Body of pancreas (tissue), 4 donors: ENCODE data around the gene CAPN11. TPM values are rescaled to one million over a fixed set of nuclear protein-coding genes. Genes with fewer than 3 reads are reported as not detected.

Source experiments
- ATAC-seq: fragments of 150-250 bp; one replicate; pipeline ENCODE4 v1.9.1; 2016
- DNase-seq, 4 donors: peaks; one replicate each; pipeline ENCODE4 v3.0.0-alpha.2; 2019
- H3K27ac ChIP-seq, 4 donors: fragments of 200-600 bp; sonication (generic); 1 replicate in 3 of 4; 2 replicates in 1 of 4; pipeline versions ENCODE4 v1.5.1 to v1.6.1; 2016 to 2019; ENCODE audit warnings: mild to moderate bottlenecking in 1 of 4, mixed read lengths in 1 of 4, moderate library complexity in 1 of 4
- H3K27me3 ChIP-seq, 2 donors: fragments of 200-600 bp; sonication (generic); one replicate each; pipeline ENCODE4 v1.6.0; 2016; ENCODE audit warnings: mild to moderate bottlenecking in 1 of 2
- H3K36me3 ChIP-seq, 2 donors: fragments of 200-600 bp; sonication (generic); replicated peaks in 1 of 2; 2 replicates each; pipeline ENCODE4 v1.5.1; 2016; ENCODE audit warnings: low read depth in 2 of 2; ENCODE audit not compliant: insufficient read depth in 1 of 2
- H3K4me1 ChIP-seq: fragments of 200-600 bp; sonication (generic); one replicate; pipeline ENCODE4 v1.6.0; 2016
- H3K4me3 ChIP-seq, 2 donors: fragments of 200-600 bp; sonication (generic); 1 replicate in 1 of 2; 2 replicates in 1 of 2; pipeline ENCODE4 v1.5.1; 2016 to 2019
- H3K9me3 ChIP-seq, 3 donors: fragments of 200-600 bp; sonication (generic); 1 replicate in 2 of 3; 2 replicates in 1 of 3; pipeline ENCODE4 v1.5.1; 2016
- POLR2A ChIP-seq, 3 donors: fragments of 450-650 bp; IDR thresholded peaks; one replicate each; pipeline ENCODE4 v1.6.1; 2016; ENCODE audit warnings: antibody characterized with exemption in 3 of 3, mild to moderate bottlenecking in 2 of 3
- whole genome bisulfite sequencing, 2 donors: methylation state at CpG; one replicate each; pipeline ENCODE4 v1.1.5; 2017; 5-methylcytosine and 5-hydroxymethylcytosine counted together
- intact Hi-C: fragments of 100-400 bp; cut with DNase I; formaldehyde crosslinking; loops from one replicate; pipeline ENCODE4 v1.15.1; 2023
- total RNA-seq, 2 donors: library from RNA; depleted of rRNA; stranded (reverse); fragments of >200 nt; gene quantifications; one replicate each; pipeline ENCODE4 v1.1.0, GENCODE V29; 2016
- TF ChIP-seq, protein P1 (sequence below), 7 experiments: fragments of 450-650 bp in 4 of 7; fragments of 200-600 bp in 3 of 7; sonication (generic) in 3 of 7; IDR thresholded peaks; one replicate each; pipeline ENCODE4 v1.5.1; 2016 to 2019; ENCODE audit warnings: antibody characterized with exemption in 7 of 7

Gene CAPN11
- total RNA-seq, 2 donors from 2014 or later = 0.66 TPM; not detected in 1

DNA sequence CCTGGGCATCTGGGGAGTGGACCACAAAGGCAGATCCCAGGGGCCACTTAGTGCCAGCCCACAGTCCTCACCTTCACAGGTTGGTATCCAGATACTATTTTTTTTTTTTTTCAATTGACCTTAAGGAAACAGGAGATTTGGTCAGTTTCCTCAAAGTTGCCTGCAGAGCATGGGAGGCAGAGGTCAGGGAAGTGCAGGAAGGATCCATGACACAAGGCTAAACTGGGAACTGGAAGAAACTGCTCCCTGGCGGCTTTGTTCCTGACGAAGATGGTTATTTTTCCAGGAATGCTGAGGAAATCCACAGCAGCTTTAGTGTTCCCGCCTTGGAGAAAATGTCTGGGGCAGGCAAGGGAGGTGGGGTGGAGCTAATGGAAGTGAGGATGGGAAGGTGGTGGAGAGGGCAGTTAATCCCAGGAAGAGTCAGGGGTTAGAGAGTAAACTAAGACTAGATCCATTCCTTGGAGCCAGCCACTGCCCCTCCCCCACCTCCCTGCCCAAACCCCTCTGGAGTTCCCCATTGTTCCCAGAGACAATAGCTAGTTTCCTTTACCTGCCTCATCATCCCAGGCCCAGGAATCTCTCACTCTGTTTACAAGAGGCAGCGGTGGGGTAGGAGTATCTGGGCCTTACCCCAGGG, 43.8 kb downstream of the CAPN11 start:
- Histone ChIP-seq H3K36me3 (no peaks in the 10 kb centered on the region), H3K27ac (peak overlapping the region; percentile 37 to 73 (median 51)), H3K4me1 (peaks cover 36% of the 10 kb centered on the region), H3K9me3 (no peaks in the 10 kb centered on the region), H3K27me3 (no peaks in the 10 kb centered on the region), H3K4me3 (no peak overlapping the region)
- ATAC-seq (peak; percentile 10), DNase-seq (no peak)
- WGBS, 2 donors = 66 to 82% methylated on average over 4 of the region's 4 CpGs
- intact Hi-C loops = no loop called here
- TF ChIP-seq POLR2A (IDR thresholded peaks at IDR 0.05) = no peak
- TF ChIP-seq, protein P1, sequence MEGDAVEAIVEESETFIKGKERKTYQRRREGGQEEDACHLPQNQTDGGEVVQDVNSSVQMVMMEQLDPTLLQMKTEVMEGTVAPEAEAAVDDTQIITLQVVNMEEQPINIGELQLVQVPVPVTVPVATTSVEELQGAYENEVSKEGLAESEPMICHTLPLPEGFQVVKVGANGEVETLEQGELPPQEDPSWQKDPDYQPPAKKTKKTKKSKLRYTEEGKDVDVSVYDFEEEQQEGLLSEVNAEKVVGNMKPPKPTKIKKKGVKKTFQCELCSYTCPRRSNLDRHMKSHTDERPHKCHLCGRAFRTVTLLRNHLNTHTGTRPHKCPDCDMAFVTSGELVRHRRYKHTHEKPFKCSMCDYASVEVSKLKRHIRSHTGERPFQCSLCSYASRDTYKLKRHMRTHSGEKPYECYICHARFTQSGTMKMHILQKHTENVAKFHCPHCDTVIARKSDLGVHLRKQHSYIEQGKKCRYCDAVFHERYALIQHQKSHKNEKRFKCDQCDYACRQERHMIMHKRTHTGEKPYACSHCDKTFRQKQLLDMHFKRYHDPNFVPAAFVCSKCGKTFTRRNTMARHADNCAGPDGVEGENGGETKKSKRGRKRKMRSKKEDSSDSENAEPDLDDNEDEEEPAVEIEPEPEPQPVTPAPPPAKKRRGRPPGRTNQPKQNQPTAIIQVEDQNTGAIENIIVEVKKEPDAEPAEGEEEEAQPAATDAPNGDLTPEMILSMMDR (IDR thresholded peaks at IDR 0.05) = no peak

DNA sequence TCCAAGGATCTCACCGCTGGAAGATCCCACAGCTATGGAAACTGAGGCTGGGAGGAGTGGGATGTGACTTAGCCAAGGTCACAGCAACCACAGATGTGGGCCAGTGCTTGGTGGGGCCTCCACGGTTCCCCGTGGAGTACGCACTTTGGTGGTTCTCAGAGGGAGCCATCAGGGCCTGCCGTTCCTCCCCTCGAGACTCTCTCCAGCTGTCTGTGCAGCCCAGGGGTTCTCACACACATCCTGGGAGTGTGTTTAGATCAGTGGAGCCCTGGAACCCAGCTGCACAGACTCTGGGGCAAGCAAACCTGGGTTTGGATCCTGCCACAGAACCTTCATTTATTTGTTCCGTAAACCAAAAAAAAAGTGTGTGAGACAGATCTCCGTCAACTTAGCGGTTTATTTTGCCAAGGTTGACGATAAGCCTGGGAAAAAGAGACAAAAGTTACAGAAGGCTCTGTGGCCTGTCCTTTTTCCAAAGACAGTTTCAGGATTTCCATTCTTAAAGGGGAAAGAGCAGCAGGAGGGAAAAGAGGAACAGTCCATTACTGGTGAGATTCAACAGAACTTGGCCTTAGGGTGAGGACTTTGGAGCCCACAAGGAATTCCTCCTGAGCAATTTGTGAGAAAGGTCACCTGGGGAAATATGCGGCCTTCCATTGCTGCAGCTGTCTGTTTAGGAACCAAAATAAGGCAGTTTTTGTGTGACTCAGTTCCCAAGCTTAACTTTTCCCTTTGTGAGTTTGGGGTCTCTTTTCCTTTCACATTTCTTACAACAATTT, 44.5 kb downstream of the CAPN11 start:
- Histone ChIP-seq H3K36me3 (no peaks in the 10 kb centered on the region), H3K9me3 (no peaks in the 10 kb centered on the region), H3K27me3 (no peaks in the 10 kb centered on the region), H3K4me1 (peaks cover 36% of the 10 kb centered on the region), H3K27ac (peak overlapping the region; percentile 37 to 73 (median 51)), H3K4me3 (no peak overlapping the region)
- no peak for TF ChIP-seq POLR2A (IDR thresholded peaks at IDR 0.05)
- TF ChIP-seq, protein P1 (IDR thresholded peaks at IDR 0.05) = no peak
- intact Hi-C loops = no loop called here
- 45 to 54% methylated on average over 10 to 11 of the region's 11 CpGs for WGBS, 2 donors
- ATAC-seq (peak; percentile 58), DNase-seq (peak in 1 of 4 donors; percentile 23)

DNA sequence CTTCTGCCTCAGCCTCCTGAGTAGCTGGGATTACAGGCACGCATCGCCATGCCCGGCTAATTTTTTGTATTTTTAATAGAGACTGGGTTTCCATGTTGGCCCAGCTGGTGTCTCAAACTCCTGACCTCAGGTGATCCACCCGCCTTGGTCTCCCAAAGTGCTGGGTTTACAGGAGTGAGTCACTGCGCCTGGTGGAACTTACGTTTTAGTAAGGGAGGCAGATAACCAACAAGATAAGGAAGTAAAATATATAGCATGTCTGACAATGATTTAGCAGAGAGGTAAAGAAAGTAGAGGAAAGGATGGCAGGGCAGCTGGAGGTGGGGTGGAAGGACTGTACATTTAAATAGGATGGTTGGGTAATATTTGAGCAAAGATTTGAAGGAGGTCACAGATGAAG, 45.3 kb downstream of the CAPN11 start:
- peaks cover 36% of the 10 kb centered on the region for H3K4me1 ChIP-seq
- TF ChIP-seq POLR2A (IDR thresholded peaks at IDR 0.05) = no peak
- TF ChIP-seq, protein P1 (IDR thresholded peaks at IDR 0.05) = no peak
- no peaks in the 10 kb centered on the region for H3K9me3 ChIP-seq
- no peak for DNase-seq
- H3K27ac ChIP-seq = peak overlapping the region in 3 of 4 donors; percentile 42 to 73 (median 60)
- H3K36me3 ChIP-seq = no peaks in the 10 kb centered on the region
- no peak overlapping the region for H3K4me3 ChIP-seq
- no peak for ATAC-seq
- 77 to 78% methylated on average over 6 of the region's 6 CpGs for WGBS, 2 donors
- intact Hi-C loops = no loop called here
- no peaks in the 10 kb centered on the region for H3K27me3 ChIP-seq

DNA sequence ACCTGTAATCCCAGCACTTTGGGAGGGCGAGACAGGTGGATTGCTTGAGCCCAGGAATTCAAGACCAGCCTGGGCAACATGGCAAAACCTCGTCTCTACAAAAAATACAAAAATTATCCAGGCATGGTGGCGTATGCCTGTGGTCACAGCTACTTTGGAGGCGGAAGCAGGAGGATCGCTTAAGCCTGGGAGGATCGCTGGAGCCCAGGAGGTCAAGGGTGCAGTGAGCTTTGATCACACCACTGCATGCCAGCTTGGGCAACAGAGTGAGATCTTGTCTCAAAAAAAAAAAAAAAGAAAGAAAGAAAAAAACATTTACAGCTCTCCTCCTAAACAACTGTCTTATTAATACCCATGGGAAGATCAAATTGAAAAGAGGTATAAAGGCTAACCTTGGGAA, 49.3 kb downstream of the CAPN11 start:
- TF ChIP-seq, protein P1 (IDR thresholded peaks at IDR 0.05) = no peak
- TF ChIP-seq POLR2A (IDR thresholded peaks at IDR 0.05) = no peak

More for the DNA sequence above, 49.3 kb downstream of the CAPN11 start:
- ATAC-seq = no peak
- Histone ChIP-seq H3K27ac (no peak overlapping the region), H3K4me1 (peaks cover 21% of the 10 kb centered on the region), H3K4me3 (no peak overlapping the region), H3K27me3 (no peaks in the 10 kb centered on the region), H3K9me3 (no peaks in the 10 kb centered on the region), H3K36me3 (no peaks in the 10 kb centered on the region)
- intact Hi-C loops = no loop called here
- 89 to 90% methylated on average over 6 of the region's 6 CpGs for WGBS, 2 donors
- no peak for DNase-seq
